Vagina (tissue), 2 donors: ENCODE results near the gene BCAT1.

Experiments used
- CTCF ChIP-seq, 3 experiments: fragments of 450-650 bp in 2 of 3; fragments of 200-600 bp in 1 of 3; sonication (generic) in 1 of 3; IDR thresholded peaks; one replicate each; pipeline ENCODE4 v1.5.1; 2017 to 2019; ENCODE audit warnings: antibody characterized with exemption in 3 of 3, mild to moderate bottlenecking in 2 of 3, moderate library complexity in 2 of 3
- POLR2A ChIP-seq, 2 donors: fragments of 450-650 bp; IDR thresholded peaks; one replicate each; pipeline ENCODE4 v1.6.1; 2017; ENCODE audit warnings: antibody characterized with exemption in 2 of 2, mild to moderate bottlenecking in 2 of 2, moderate library complexity in 2 of 2
- POLR2AphosphoS5 ChIP-seq, 2 donors: sonication (generic); formaldehyde crosslinking; IDR thresholded peaks; one replicate each; pipeline ENCODE4 v1.9.0; 2017; ENCODE audit warnings: antibody characterized with exemption in 2 of 2, mild to moderate bottlenecking in 2 of 2, low read depth in 1 of 2; ENCODE audit not compliant: insufficient read depth in 1 of 2

- TF ChIP-seq CTCF (IDR thresholded peaks at IDR 0.05) (no peak), POLR2AphosphoS5 (IDR thresholded peaks at IDR 0.05; ENCODE audit: insufficient read depth in 1 of 2, low read depth in 1 of 2) (no peak), POLR2A (IDR thresholded peaks at IDR 0.05) (no peak)
These were observed 26.5 kb upstream of the BCAT1 start for GRCh38 chr12:24975425-24975824.
